Activated T-cell treated with anti-CD3 and anti-CD28 coated beads, Interleukin-2, amount 50 U/mL, for 48 hours (primary cell): Measurements from ENCODE around the gene P2RY8.
"Not testable (repeated sequence)": the region's sequence is repeated elsewhere in the genome, so short reads cannot be mapped to it uniquely, and the experiment has no call there.

ENCODE experiments used
- DNase-seq, 2 experiments: peaks; one replicate each; pipeline ENCODE4 v3.0.0-alpha.2; 2020

P2RY8 gene

GRCh38 chrX:1519022-1519497 lies 17.9 kb downstream of the P2RY8 start:
- no peak for DNase-seq

- DNase-seq = peak; percentile 10 to 11
Observed at GRCh38 chrX:1518512-1518911, 18.5 kb downstream of the P2RY8 start.

- DNase-seq = peak; percentile 17 to 19
Observed at GRCh38 chrX:1516596-1517104, 20.3 kb downstream of the P2RY8 start.

GRCh38 chrX:1511829-1512228 lies 25.2 kb downstream of the P2RY8 start:
- DNase-seq = no peak

GRCh38 chrX:1511150-1511549 lies 25.8 kb downstream of the P2RY8 start:
- DNase-seq = no peak

GRCh38 chrX:1507511-1508463 lies 29.2 kb downstream of the P2RY8 start:
- peak; percentile 22 to 27 for DNase-seq

GRCh38 chrX:1506916-1507315 lies 30.1 kb downstream of the P2RY8 start:
- DNase-seq = no peak

GRCh38 chrX:1502853-1503252 lies 34.1 kb downstream of the P2RY8 start:
- peak in 1 of 2 experiments; percentile 14 for DNase-seq

- peak; percentile 18 to 25 for DNase-seq
Observed at GRCh38 chrX:1502241-1502640, 34.7 kb downstream of the P2RY8 start.

GRCh38 chrX:1500701-1501624 lies 36.0 kb downstream of the P2RY8 start:
- peak; percentile 27 to 32 for DNase-seq

GRCh38 chrX:1496076-1496475 lies 40.9 kb downstream of the P2RY8 start:
- peak in 1 of 2 experiments; percentile 12 for DNase-seq

- DNase-seq = peak in 1 of 2 experiments; percentile 19
Observed at GRCh38 chrX:1493877-1494510, 43.0 kb downstream of the P2RY8 start.

GRCh38 chrX:1493412-1493811 lies 43.6 kb downstream of the P2RY8 start:
- DNase-seq = no peak

GRCh38 chrX:1492421-1493012 lies 44.5 kb downstream of the P2RY8 start:
- peak in 1 of 2 experiments; percentile 24 for DNase-seq

- peak; percentile 82 for DNase-seq
Observed at GRCh38 chrX:1491851-1492349, 45.1 kb downstream of the P2RY8 start.

- not testable (repeated sequence) for DNase-seq
Observed at GRCh38 chrX:1491248-1491647, 45.7 kb downstream of the P2RY8 start.

GRCh38 chrX:1490723-1491122 lies 46.3 kb downstream of the P2RY8 start:
- not testable (repeated sequence) for DNase-seq

GRCh38 chrX:1489354-1489753 lies 47.6 kb downstream of the P2RY8 start:
- DNase-seq = not testable (repeated sequence)

GRCh38 chrX:1488745-1489144 lies 48.2 kb downstream of the P2RY8 start:
- DNase-seq = no peak

- DNase-seq = peak in 1 of 2 experiments; percentile 15
Observed at GRCh38 chrX:1488141-1488540, 48.8 kb downstream of the P2RY8 start.

- DNase-seq = no peak
Observed at GRCh38 chrX:1487401-1487800, 49.6 kb downstream of the P2RY8 start.
